Neutrophil (primary cell): Measurements from ENCODE around the gene PRDM5.
"Not testable (repeated sequence)": the region's sequence is repeated elsewhere in the genome, so short reads cannot be mapped to it uniquely, and the experiment has no call there.

Experiments
- H3K27ac ChIP-seq: fragments of 200-600 bp; sonication (generic); 2 replicates; pipeline ENCODE4 v1.5.1; 2016; ENCODE audit warnings: mild to moderate bottlenecking, moderate library complexity
- H3K27me3 ChIP-seq: fragments of 200-600 bp; sonication (generic); 2 replicates; pipeline ENCODE4 v1.6.0; 2016; ENCODE audit warnings: mild to moderate bottlenecking
- H3K36me3 ChIP-seq: fragments of 200-600 bp; sonication (generic); 2 replicates; pipeline ENCODE4 v1.5.1; 2017
- H3K4me1 ChIP-seq, 2 experiments: fragments of 200-600 bp in 1 of 2; sonication (generic) in 1 of 2; 1 replicate in 1 of 2; 2 replicates in 1 of 2; pipeline versions ENCODE4 v1.5.1 to v1.6.1; 2013 to 2016; ENCODE audit warnings: low read depth in 1 of 2, low read length in 1 of 2, mild to moderate bottlenecking in 1 of 2, moderate library complexity in 1 of 2; ENCODE audit not compliant: control insufficient read depth in 1 of 2, insufficient read depth in 1 of 2
- H3K4me3 ChIP-seq, 2 experiments: fragments of 200-600 bp in 1 of 2; sonication (generic) in 1 of 2; 1 replicate in 1 of 2; 2 replicates in 1 of 2; pipeline ENCODE4 v1.5.1; 2013 to 2016; ENCODE audit warnings: low read depth in 1 of 2, low read length in 1 of 2, mild to moderate bottlenecking in 1 of 2, moderate library complexity in 1 of 2
- H3K9me3 ChIP-seq: fragments of 200-600 bp; sonication (generic); 2 replicates; pipeline ENCODE4 v1.5.1; 2016
- TF ChIP-seq, protein P1 (sequence below): fragments of 200-600 bp; sonication (generic); IDR thresholded peaks from 2 replicates; pipeline ENCODE4 v1.5.1; 2016; ENCODE audit warnings: antibody characterized with exemption

Gene PRDM5

GRCh38 chr4:120659616-120660170, 262.8 kb downstream of the PRDM5 start:
- H3K4me3 ChIP-seq: no peak overlapping the region
- H3K4me1 ChIP-seq: peaks cover 8 to 12% of the 10 kb centered on the region in 2 experiments
- H3K9me3 ChIP-seq: no peaks in the 10 kb centered on the region
- H3K36me3 ChIP-seq: no peaks in the 10 kb centered on the region
- no peak overlapping the region for H3K27ac ChIP-seq
- H3K27me3 ChIP-seq: no peaks in the 10 kb centered on the region
- TF ChIP-seq, protein P1, sequence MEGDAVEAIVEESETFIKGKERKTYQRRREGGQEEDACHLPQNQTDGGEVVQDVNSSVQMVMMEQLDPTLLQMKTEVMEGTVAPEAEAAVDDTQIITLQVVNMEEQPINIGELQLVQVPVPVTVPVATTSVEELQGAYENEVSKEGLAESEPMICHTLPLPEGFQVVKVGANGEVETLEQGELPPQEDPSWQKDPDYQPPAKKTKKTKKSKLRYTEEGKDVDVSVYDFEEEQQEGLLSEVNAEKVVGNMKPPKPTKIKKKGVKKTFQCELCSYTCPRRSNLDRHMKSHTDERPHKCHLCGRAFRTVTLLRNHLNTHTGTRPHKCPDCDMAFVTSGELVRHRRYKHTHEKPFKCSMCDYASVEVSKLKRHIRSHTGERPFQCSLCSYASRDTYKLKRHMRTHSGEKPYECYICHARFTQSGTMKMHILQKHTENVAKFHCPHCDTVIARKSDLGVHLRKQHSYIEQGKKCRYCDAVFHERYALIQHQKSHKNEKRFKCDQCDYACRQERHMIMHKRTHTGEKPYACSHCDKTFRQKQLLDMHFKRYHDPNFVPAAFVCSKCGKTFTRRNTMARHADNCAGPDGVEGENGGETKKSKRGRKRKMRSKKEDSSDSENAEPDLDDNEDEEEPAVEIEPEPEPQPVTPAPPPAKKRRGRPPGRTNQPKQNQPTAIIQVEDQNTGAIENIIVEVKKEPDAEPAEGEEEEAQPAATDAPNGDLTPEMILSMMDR: no peak

DNA sequence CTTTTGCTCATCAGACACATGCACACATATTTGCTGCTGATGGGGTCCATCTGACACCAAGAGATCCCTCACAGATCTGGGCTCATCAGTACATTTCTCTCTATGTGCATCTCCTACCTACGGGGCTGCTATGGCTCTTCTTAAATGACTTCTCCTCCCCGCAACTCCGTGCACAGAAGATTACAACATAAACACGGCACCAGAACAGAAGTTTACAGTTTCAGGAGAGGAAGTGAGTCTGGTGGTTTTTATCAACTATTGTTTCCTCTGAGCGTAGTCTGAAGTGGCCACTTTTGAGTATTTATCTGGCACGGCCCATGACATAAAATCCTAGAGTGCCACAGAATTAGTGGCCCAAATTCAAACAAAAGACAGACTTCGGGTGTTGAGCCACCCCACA, 263.8 kb downstream of the PRDM5 start:
- H3K36me3 ChIP-seq: no peaks in the 10 kb centered on the region
- H3K27ac ChIP-seq: peak overlapping the region; percentile 28
- H3K4me1 ChIP-seq: peaks cover 8 to 12% of the 10 kb centered on the region in 2 experiments
- TF ChIP-seq, protein P1: no peak
- H3K4me3 ChIP-seq: no peak overlapping the region
- H3K27me3 ChIP-seq: no peaks in the 10 kb centered on the region
- H3K9me3 ChIP-seq: no peaks in the 10 kb centered on the region

- no peaks in the 10 kb centered on the region for H3K27me3 ChIP-seq
- H3K4me3 ChIP-seq: no peak overlapping the region
- H3K27ac ChIP-seq: no peak overlapping the region
- no peaks in the 10 kb centered on the region for H3K9me3 ChIP-seq
- TF ChIP-seq, protein P1: no peak
- H3K4me1 ChIP-seq: peaks cover 6 to 10% of the 10 kb centered on the region in 2 experiments
- H3K36me3 ChIP-seq: no peaks in the 10 kb centered on the region
These were observed 268.5 kb downstream of the PRDM5 start for GRCh38 chr4:120653804-120654573.

- H3K4me1 ChIP-seq, H3K27me3 ChIP-seq, H3K36me3 ChIP-seq, H3K4me3 ChIP-seq, H3K9me3 ChIP-seq, H3K27ac ChIP-seq: not testable (repeated sequence)
These were observed 274.2 kb downstream of the PRDM5 start for GRCh38 chr4:120648336-120648735.
